GM23338 (cell line): Measurements from ENCODE around the gene EDA. TPM values are rescaled to one million over a fixed set of nuclear protein-coding genes. Genes with fewer than 3 reads are reported as not detected.

Experiments used
- ATAC-seq: fragments of 200-7000 bp; cut with Tn5 transposase; 3 replicates; pipeline ENCODE4 v1.9.1; 2020
- DNase-seq: peaks from one replicate; pipeline ENCODE4 v3.0.0-alpha.2; 2015; ENCODE audit warnings: low spot score
- H2AFZ ChIP-seq: fragments of 200-600 bp; sonication (generic); 2 replicates; pipeline ENCODE4 v1.8.0; 2016; ENCODE audit warnings: antibody characterized with exemption, mild to moderate bottlenecking, moderate library complexity
- H3F3A ChIP-seq: fragments of 200-600 bp; sonication (generic); replicated peaks from 2 replicates; pipeline ENCODE4 v1.8.0; 2017; ENCODE audit warnings: antibody characterized with exemption, mixed run types, low read depth
- H3K27ac ChIP-seq: fragments of 200-600 bp; sonication (generic); 2 replicates; pipeline ENCODE4 v1.6.1; 2016; ENCODE audit warnings: low read depth
- H3K27me3 ChIP-seq: fragments of 200-600 bp; sonication (generic); 2 replicates; pipeline ENCODE4 v1.8.0; 2016; ENCODE audit warnings: mild to moderate bottlenecking, mixed run types, moderate library complexity; ENCODE audit not compliant: insufficient read depth
- H3K36me3 ChIP-seq: fragments of 200-600 bp; sonication (generic); 2 replicates; pipeline ENCODE4 v1.8.0; 2016; ENCODE audit warnings: mild to moderate bottlenecking; ENCODE audit not compliant: insufficient read depth
- H3K4me1 ChIP-seq: fragments of 200-600 bp; sonication (generic); 2 replicates; pipeline ENCODE4 v1.8.0; 2016; ENCODE audit warnings: mild to moderate bottlenecking, moderate library complexity; ENCODE audit not compliant: insufficient read depth
- H3K4me2 ChIP-seq: fragments of 200-600 bp; sonication (generic); 2 replicates; pipeline ENCODE4 v1.7.1; 2017; ENCODE audit warnings: mixed run types
- H3K4me3 ChIP-seq: fragments of 200-600 bp; sonication (generic); 2 replicates; pipeline ENCODE4 v1.6.1; 2016; ENCODE audit warnings: mixed run types
- H3K79me2 ChIP-seq: fragments of 200-600 bp; sonication (generic); replicated peaks from 2 replicates; pipeline ENCODE4 v1.8.0; 2017; ENCODE audit warnings: mild to moderate bottlenecking; ENCODE audit not compliant: insufficient read depth
- H3K9me2 ChIP-seq: fragments of 200-600 bp; sonication (generic); 2 replicates; pipeline ENCODE4 v1.8.0; 2017; ENCODE audit not compliant: insufficient read depth
- H4K20me1 ChIP-seq: fragments of 200-600 bp; sonication (generic); replicated peaks from 2 replicates; pipeline ENCODE4 v1.8.0; 2017; ENCODE audit warnings: mild to moderate bottlenecking; ENCODE audit not compliant: insufficient read depth
- H3K27ac Mint-ChIP-seq: 2 replicates; pipeline ENCODE4 v1.8.0; 2020; ENCODE audit warnings: inconsistent platforms, mild to moderate bottlenecking, moderate library complexity, mixed read lengths
- H3K27me3 Mint-ChIP-seq: 3 replicates; pipeline ENCODE4 v1.8.0; 2022; ENCODE audit warnings: low read depth, mild to moderate bottlenecking, moderate library complexity, mixed read lengths, inconsistent platforms; ENCODE audit not compliant: insufficient read depth, poor library complexity
- H3K36me3 Mint-ChIP-seq: 3 replicates; pipeline ENCODE4 v1.8.0; 2021; ENCODE audit warnings: low read depth, mild to moderate bottlenecking, inconsistent platforms, moderate library complexity, mixed read lengths
- H3K4me1 Mint-ChIP-seq: 3 replicates; pipeline ENCODE4 v1.8.0; 2020; ENCODE audit warnings: mild to moderate bottlenecking, inconsistent platforms, mixed read lengths
- H3K4me3 Mint-ChIP-seq: 3 replicates; pipeline ENCODE4 v1.8.0; 2021; ENCODE audit warnings: moderate library complexity, mild to moderate bottlenecking, inconsistent platforms, mixed read lengths
- H3K9me3 Mint-ChIP-seq: 3 replicates; pipeline ENCODE4 v1.8.0; 2020; ENCODE audit warnings: moderate library complexity, mild to moderate bottlenecking, inconsistent platforms, mixed read lengths
- CREB1 ChIP-seq: fragments of 250-450 bp; sonication (Bioruptor Pico); IDR thresholded peaks from 2 replicates; pipeline ENCODE4 v1.5.0; 2020; ENCODE audit warnings: low read depth, mild to moderate bottlenecking, moderate library complexity
- ETS1 ChIP-seq: IDR thresholded peaks from 2 replicates; pipeline ENCODE4 v1.6.1; 2016; ENCODE audit warnings: antibody characterized with exemption
- EZH2 ChIP-seq: fragments of 200-600 bp; sonication (generic); IDR thresholded peaks from one replicate; pipeline ENCODE4 v1.8.0; 2017; ENCODE audit warnings: antibody characterized with exemption, mild to moderate bottlenecking, low read depth; ENCODE audit not compliant: unreplicated experiment
- EZH2phosphoT487 ChIP-seq: fragments of 200-600 bp; sonication (generic); IDR thresholded peaks from one replicate; pipeline ENCODE4 v1.8.1; 2018; ENCODE audit warnings: antibody characterized with exemption; ENCODE audit not compliant: unreplicated experiment
- JUNB ChIP-seq: IDR thresholded peaks from one replicate; pipeline ENCODE4 v1.6.1; 2016; ENCODE audit warnings: antibody characterized with exemption; ENCODE audit not compliant: unreplicated experiment
- NANOG ChIP-seq: IDR thresholded peaks from 2 replicates; pipeline ENCODE4 v1.6.1; 2016; ENCODE audit warnings: antibody characterized with exemption, borderline replicate concordance
- POLR2AphosphoS5 ChIP-seq: IDR thresholded peaks from 2 replicates; pipeline ENCODE4 v1.6.1; 2016; ENCODE audit warnings: antibody characterized with exemption, low read depth
- STAT1 ChIP-seq: IDR thresholded peaks from one replicate; pipeline ENCODE4 v1.6.1; 2016; ENCODE audit warnings: antibody characterized with exemption; ENCODE audit not compliant: unreplicated experiment
- ZNF114 ChIP-seq: fragments of 250-450 bp; sonication (Bioruptor Pico); IDR thresholded peaks from 2 replicates; pipeline ENCODE4 v1.5.0; 2020; ENCODE audit warnings: mild to moderate bottlenecking, moderate library complexity
- polyA plus RNA-seq: library from polyadenylated mRNA; unstranded; fragments of >200 nt; fragmentation: Nextera tagmentation; extraction: Ambion mirVana; gene quantifications from 2 replicates; pipeline ENCODE4 v1.2.1, GENCODE V29; 2016
- total RNA-seq: library from RNA; depleted of rRNA; stranded (reverse); fragments of >200 nt; shearing (Covaris generic); gene quantifications from 2 replicates; pipeline ENCODE4 v1.2.3, GENCODE V29; 2014
- TF ChIP-seq, protein P1 (sequence below): IDR thresholded peaks from one replicate; pipeline ENCODE4 v1.6.1; 2018; ENCODE audit warnings: antibody characterized with exemption; ENCODE audit not compliant: unreplicated experiment

The EDA gene
- total and polyA plus RNA-seq, 2 experiments from 2014 or later: 6.6 to 19.6 TPM

- TF ChIP-seq ETS1 (no peak), CREB1 (no peak)
These were observed 1.0 kb upstream of the EDA start (continued) for GRCh38 chrX:69614886-69615285.

DNA sequence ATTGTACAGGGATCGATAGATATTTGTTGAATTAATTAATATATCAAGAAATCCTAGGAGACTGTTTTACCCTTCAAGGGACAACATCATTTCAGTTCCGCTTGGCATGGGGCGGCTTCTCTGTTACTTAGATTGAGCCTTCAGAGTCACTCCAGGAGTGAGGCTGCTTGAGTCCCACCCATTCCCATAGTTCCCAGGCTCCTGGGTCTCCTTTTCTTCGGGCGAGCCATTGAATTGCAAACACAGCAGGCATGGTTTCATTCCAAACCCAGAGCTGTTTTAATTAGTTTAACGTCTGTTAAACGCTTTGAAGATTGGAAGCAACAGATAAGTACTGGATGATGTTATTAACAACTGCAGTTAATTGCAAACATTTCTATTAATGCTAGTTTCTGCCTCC is 571 bp upstream of the EDA start:
- Histone ChIP-seq H3K27ac (no peak overlapping the region), H3K4me3 (peak overlapping the region; percentile 46), H3F3A (no peaks in the 10 kb centered on the region), H2AFZ (no peak overlapping the region), H3K36me3 (no peaks in the 10 kb centered on the region), H3K4me2 (peak overlapping the region; percentile 61), H3K27me3 (peaks cover 14% of the 10 kb centered on the region), H3K9me2 (no peaks in the 10 kb centered on the region), H3K4me1 (0 out of 2 replicates have a peak, but pooled peaks cover 4% of the 10 kb centered on the region), H4K20me1 (no peaks in the 10 kb centered on the region), H3K79me2 (peaks cover 13% of the 10 kb centered on the region)
- peaks cover 11% of the 10 kb centered on the region for H3K27me3 Mint-ChIP-seq
- no peaks in the 10 kb centered on the region for H3K36me3 Mint-ChIP-seq
- peak; percentile 76 for DNase-seq
- H3K27ac Mint-ChIP-seq: 0 out of 2 replicates have a peak overlapping the region, but pooled peaks have one; percentile 52
- H3K4me3 Mint-ChIP-seq: peak overlapping the region; percentile 69
- peak; percentile 64 for ATAC-seq
- H3K9me3 Mint-ChIP-seq: no peaks in the 10 kb centered on the region
- peaks cover 12% of the 10 kb centered on the region for H3K4me1 Mint-ChIP-seq
- TF ChIP-seq NANOG: no peak
- no peak for TF ChIP-seq STAT1
- TF ChIP-seq ZNF114 (CRISPR knock-in tag): no peak
- TF ChIP-seq ETS1: no peak
- TF ChIP-seq JUNB: no peak
- TF ChIP-seq, protein P1, sequence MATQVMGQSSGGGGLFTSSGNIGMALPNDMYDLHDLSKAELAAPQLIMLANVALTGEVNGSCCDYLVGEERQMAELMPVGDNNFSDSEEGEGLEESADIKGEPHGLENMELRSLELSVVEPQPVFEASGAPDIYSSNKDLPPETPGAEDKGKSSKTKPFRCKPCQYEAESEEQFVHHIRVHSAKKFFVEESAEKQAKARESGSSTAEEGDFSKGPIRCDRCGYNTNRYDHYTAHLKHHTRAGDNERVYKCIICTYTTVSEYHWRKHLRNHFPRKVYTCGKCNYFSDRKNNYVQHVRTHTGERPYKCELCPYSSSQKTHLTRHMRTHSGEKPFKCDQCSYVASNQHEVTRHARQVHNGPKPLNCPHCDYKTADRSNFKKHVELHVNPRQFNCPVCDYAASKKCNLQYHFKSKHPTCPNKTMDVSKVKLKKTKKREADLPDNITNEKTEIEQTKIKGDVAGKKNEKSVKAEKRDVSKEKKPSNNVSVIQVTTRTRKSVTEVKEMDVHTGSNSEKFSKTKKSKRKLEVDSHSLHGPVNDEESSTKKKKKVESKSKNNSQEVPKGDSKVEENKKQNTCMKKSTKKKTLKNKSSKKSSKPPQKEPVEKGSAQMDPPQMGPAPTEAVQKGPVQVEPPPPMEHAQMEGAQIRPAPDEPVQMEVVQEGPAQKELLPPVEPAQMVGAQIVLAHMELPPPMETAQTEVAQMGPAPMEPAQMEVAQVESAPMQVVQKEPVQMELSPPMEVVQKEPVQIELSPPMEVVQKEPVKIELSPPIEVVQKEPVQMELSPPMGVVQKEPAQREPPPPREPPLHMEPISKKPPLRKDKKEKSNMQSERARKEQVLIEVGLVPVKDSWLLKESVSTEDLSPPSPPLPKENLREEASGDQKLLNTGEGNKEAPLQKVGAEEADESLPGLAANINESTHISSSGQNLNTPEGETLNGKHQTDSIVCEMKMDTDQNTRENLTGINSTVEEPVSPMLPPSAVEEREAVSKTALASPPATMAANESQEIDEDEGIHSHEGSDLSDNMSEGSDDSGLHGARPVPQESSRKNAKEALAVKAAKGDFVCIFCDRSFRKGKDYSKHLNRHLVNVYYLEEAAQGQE: no peak
- TF ChIP-seq EZH2phosphoT487: no peak
- no peak for TF ChIP-seq CREB1
- no peak for TF ChIP-seq EZH2
- TF ChIP-seq POLR2AphosphoS5: no peak
